Astrocyte (in vitro differentiated cells and primary cell): ENCODE measurements around the gene ACP4.

Experiments used
- EZH2 ChIP-seq: IDR thresholded peaks from 2 replicates; pipeline ENCODE4 v1.6.1; 2012; ENCODE audit warnings: mild to moderate bottlenecking, low read length, inconsistent platforms; ENCODE audit not compliant: insufficient read depth
- TF ChIP-seq, protein P1 (sequence below): IDR thresholded peaks from 2 replicates; pipeline ENCODE4 v1.5.1; 2011; ENCODE audit warnings: low read depth, mild to moderate bottlenecking, inconsistent platforms, low read length, moderate library complexity; ENCODE audit not compliant: insufficient read depth

DNA sequence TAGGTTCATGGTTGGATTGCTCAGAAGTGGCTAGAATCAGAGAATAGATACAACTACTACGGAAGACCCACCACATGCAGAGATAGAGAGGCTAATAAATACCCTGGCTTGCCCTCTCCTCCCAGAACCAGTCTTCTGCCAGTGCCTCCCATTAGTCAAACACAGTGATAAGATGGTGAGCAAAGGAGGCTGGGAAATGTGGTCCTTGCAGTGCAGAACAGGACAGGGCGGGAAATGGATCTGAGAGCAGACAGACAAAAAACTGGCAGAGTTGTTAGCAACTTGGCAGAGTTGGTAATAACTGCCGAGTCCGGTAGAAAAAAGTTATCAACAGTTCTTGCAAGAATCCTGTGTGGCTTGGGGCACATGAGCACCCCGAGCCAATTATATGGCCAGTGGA is 24.7 kb downstream of the ACP4 start:
- TF ChIP-seq, protein P1, sequence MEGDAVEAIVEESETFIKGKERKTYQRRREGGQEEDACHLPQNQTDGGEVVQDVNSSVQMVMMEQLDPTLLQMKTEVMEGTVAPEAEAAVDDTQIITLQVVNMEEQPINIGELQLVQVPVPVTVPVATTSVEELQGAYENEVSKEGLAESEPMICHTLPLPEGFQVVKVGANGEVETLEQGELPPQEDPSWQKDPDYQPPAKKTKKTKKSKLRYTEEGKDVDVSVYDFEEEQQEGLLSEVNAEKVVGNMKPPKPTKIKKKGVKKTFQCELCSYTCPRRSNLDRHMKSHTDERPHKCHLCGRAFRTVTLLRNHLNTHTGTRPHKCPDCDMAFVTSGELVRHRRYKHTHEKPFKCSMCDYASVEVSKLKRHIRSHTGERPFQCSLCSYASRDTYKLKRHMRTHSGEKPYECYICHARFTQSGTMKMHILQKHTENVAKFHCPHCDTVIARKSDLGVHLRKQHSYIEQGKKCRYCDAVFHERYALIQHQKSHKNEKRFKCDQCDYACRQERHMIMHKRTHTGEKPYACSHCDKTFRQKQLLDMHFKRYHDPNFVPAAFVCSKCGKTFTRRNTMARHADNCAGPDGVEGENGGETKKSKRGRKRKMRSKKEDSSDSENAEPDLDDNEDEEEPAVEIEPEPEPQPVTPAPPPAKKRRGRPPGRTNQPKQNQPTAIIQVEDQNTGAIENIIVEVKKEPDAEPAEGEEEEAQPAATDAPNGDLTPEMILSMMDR: no peak
- no peak for TF ChIP-seq EZH2
